ENCODE data around the gene PRR35.

DNA sequence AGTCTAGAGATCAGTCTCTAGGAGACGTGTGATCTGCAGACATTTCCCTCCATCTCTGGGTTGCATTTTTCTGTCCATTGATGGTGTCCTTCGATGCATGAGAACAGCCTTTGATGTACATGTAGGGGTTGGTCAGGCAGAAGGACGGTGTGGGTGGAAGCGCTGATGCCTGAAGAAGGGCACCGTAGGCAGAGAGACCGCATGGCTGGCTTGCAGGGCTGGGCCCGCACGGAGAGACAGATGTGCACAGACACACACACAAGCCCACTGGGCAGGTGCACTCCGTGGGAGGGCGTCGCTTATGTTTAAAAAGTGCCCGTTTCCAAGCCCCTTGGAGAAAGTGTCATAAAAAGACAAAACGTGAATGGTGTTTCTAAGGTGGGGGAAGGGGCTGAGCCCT is 54.9 kb downstream of the PRR35 start:
- TF ChIP-seq TAF1 (IDR thresholded peaks at IDR 0.05; ENCODE audit: borderline replicate concordance, insufficient read depth, low read length): no peak
- TF ChIP-seq, protein P1, sequence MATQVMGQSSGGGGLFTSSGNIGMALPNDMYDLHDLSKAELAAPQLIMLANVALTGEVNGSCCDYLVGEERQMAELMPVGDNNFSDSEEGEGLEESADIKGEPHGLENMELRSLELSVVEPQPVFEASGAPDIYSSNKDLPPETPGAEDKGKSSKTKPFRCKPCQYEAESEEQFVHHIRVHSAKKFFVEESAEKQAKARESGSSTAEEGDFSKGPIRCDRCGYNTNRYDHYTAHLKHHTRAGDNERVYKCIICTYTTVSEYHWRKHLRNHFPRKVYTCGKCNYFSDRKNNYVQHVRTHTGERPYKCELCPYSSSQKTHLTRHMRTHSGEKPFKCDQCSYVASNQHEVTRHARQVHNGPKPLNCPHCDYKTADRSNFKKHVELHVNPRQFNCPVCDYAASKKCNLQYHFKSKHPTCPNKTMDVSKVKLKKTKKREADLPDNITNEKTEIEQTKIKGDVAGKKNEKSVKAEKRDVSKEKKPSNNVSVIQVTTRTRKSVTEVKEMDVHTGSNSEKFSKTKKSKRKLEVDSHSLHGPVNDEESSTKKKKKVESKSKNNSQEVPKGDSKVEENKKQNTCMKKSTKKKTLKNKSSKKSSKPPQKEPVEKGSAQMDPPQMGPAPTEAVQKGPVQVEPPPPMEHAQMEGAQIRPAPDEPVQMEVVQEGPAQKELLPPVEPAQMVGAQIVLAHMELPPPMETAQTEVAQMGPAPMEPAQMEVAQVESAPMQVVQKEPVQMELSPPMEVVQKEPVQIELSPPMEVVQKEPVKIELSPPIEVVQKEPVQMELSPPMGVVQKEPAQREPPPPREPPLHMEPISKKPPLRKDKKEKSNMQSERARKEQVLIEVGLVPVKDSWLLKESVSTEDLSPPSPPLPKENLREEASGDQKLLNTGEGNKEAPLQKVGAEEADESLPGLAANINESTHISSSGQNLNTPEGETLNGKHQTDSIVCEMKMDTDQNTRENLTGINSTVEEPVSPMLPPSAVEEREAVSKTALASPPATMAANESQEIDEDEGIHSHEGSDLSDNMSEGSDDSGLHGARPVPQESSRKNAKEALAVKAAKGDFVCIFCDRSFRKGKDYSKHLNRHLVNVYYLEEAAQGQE (IDR thresholded peaks at IDR 0.05; ENCODE audit: insufficient read depth in 1 of 2, low read depth in 2 of 2, low read length in 2 of 2): no peak
